ENCODE measurements around the gene NFIX. TPM values are rescaled to one million over a fixed set of nuclear protein-coding genes. Genes with fewer than 3 reads are reported as not detected.

The NFIX gene
- total RNA-seq, 1 donor from 2014 or later, result 76.5 TPM

DNA sequence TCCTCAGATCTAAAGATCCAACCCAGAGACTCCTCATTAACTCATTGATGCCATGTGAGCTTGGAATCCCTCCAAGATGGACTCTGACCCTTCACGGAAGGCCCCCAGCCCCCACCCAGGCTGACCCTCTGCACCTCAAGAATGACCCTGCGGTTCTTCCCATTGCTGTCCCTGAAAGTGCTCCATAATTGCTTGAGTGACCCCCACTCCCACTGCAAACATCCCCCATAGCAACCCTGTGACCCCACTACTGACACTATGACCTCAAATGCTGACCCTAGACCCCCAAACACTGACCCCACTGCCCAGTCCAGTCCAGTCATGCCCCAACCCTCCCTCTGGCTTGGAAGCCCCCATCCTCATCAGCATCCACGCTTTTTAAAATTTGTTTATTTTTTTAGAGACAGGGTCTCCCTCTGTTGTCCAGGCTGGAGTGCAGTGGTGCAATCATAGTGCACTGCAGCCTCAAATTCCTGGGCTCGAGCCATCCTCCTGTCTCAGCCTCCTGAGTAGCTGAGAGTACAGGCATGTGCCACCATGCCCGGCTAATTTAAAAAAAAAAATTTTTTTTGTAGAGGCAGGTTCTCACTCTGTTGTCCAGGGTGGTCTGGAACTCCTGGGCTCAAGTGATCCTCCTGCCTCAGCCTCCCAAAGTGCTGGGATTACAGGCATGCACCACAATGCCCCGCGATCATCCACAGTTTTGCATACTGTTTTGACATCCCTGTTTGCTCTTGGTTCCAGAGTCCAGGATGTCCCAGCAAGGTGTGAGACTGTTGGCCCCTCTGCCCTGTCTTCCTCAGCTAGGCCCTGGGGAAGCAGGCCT is 106.5 kb downstream of the NFIX start:
- TF ChIP-seq CTCF (IDR thresholded peaks at IDR 0.05), result no peak
- H3K36me3 ChIP-seq, result no peaks in the 10 kb centered on the region
- no peaks in the 10 kb centered on the region for H3K9me3 ChIP-seq
- H3K4me1 ChIP-seq, result peaks cover 14 to 29% of the 10 kb centered on the region in 2 donors
- H3K27me3 ChIP-seq, result no peaks in the 10 kb centered on the region
- peak in 1 of 2 donors; percentile 61 for DNase-seq (ENCODE audit: low spot score in 2 of 2)
- intact Hi-C loops (cut with DNase I), result loop anchor here (5.0 kb wide), 1 partner anchor 160 kb away; no protein-coding TSS in a partner anchor
- H3K4me3 ChIP-seq, result peak overlapping the region; percentile 46 to 67
- H3K27ac ChIP-seq, result peak overlapping the region; percentile 81 to 92

- H3K27ac ChIP-seq, result peak overlapping the region; percentile 81 to 92
- DNase-seq (ENCODE audit: low spot score in 2 of 2), result no peak
- no peaks in the 10 kb centered on the region for H3K27me3 ChIP-seq
- intact Hi-C loops (cut with DNase I), result loop anchor here (5.0 kb wide), 1 partner anchor 160 kb away; no protein-coding TSS in a partner anchor
- peaks cover 14 to 29% of the 10 kb centered on the region in 2 donors for H3K4me1 ChIP-seq
- H3K4me3 ChIP-seq, result peak overlapping the region; percentile 46 to 67
- no peak for TF ChIP-seq CTCF (IDR thresholded peaks at IDR 0.05)
- peaks cover 2% of the 10 kb centered on the region in 2 donors for H3K36me3 ChIP-seq
- no peaks in the 10 kb centered on the region for H3K9me3 ChIP-seq
These were observed 107.1 kb downstream of the NFIX start for GRCh38 chr19:13102416-13102665.

GRCh38 chr19:13102666-13103580 is 107.6 kb downstream of the NFIX start, which contains the start of gene LYL1:
TSS of gene LYL1 (minus strand) at chr19:13102858. CDS start at chr19:13101171, 1,687 bp downstream.
- Histone ChIP-seq H3K9me3 (no peaks in the 10 kb centered on the region), H3K4me1 (peaks cover 14 to 23% of the 10 kb centered on the region in 2 donors), H3K36me3 (peaks cover 4 to 6% of the 10 kb centered on the region in 2 donors), H3K4me3 (peak within 1 kb of the TSS; percentile 46 to 67), H3K27ac (peak within 1 kb of the TSS; percentile 81 to 92), H3K27me3 (no peaks in the 10 kb centered on the region)
- intact Hi-C loops (cut with DNase I), result loop anchor here (5.0 kb wide), 1 partner anchor 159 kb away; no protein-coding TSS in a partner anchor
- TF ChIP-seq CTCF (IDR thresholded peaks at IDR 0.05), result peak in 1 of 3 experiments; percentile 9
- peak in 1 of 2 donors; percentile 88 for DNase-seq (ENCODE audit: low spot score in 2 of 2)

DNA sequence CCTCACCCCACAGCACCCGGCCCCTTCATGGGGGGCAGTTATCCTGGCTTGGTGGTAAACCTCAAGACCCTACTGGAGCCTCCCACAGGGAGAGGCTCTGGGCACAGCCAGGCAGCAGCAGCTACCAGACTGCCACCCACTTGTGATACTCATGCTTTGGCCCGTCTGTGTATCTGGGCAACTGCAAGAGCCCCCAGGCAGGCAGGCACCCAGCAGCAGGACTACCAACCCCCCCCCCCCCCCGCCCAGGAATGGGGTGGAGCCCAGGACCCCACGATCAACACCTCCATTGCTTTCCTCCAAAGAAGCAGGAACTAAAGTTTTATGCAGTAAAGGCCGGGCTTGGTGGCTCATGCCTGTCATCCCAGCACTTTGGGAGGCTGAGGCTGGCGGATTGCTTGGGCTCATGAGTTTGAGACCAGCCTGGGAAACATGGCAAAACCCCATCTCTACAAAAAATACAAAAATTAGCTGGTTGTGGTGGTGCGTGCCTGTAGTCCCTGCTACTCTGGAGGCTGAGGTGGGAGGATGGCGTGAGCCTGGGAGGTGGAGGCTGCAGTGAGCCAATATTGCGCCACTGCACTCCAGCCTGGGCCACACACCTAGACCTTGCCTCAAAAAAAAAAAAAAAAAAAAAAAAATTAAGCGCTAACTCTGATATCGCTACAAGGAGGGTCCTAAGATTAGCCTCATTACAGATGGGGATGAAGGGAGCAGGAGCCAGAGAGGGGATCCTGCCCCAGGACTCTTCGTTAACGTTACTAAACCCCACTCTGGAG is 108.5 kb downstream of the NFIX start:
- intact Hi-C loops (cut with DNase I), result loop anchor here (5.0 kb wide), 1 partner anchor 159 kb away; no protein-coding TSS in a partner anchor
- no peak for DNase-seq (ENCODE audit: low spot score in 2 of 2)
- Histone ChIP-seq H3K9me3 (no peaks in the 10 kb centered on the region), H3K27me3 (no peaks in the 10 kb centered on the region), H3K4me3 (peak overlapping the region in 1 of 2 donors; percentile 67), H3K4me1 (peaks cover 14 to 21% of the 10 kb centered on the region in 2 donors), H3K27ac (peak overlapping the region; percentile 81 to 92), H3K36me3 (peaks cover 4 to 6% of the 10 kb centered on the region in 2 donors)
- TF ChIP-seq CTCF (IDR thresholded peaks at IDR 0.05), result no peak
